Osteocyte (in vitro differentiated cells): ENCODE results near the gene TMEM225B. TPM values are rescaled to one million over a fixed set of nuclear protein-coding genes. Genes with fewer than 3 reads are reported as not detected.

Source experiments
- DNase-seq: peaks from one replicate; pipeline ENCODE4 v3.0.0; 2021; ENCODE audit warnings: mixed read lengths; ENCODE audit not compliant: unreplicated experiment; ENCODE audit errors: extremely low spot score
- H3K27ac Mint-ChIP-seq: one replicate; pipeline ENCODE4 v1.8.0; 2021; ENCODE audit warnings: mild to moderate bottlenecking, mixed read lengths; ENCODE audit not compliant: unreplicated experiment
- H3K27me3 Mint-ChIP-seq: one replicate; pipeline ENCODE4 v1.8.0; 2021; ENCODE audit warnings: mixed read lengths; ENCODE audit not compliant: unreplicated experiment
- H3K36me3 Mint-ChIP-seq: one replicate; pipeline ENCODE4 v1.8.0; 2021; ENCODE audit warnings: mixed read lengths; ENCODE audit not compliant: unreplicated experiment
- H3K4me1 Mint-ChIP-seq: one replicate; pipeline ENCODE4 v1.8.0; 2021; ENCODE audit warnings: mixed read lengths; ENCODE audit not compliant: unreplicated experiment
- H3K4me3 Mint-ChIP-seq: one replicate; pipeline ENCODE4 v1.8.0; 2021; ENCODE audit warnings: mild to moderate bottlenecking, moderate library complexity, mixed read lengths; ENCODE audit not compliant: unreplicated experiment
- H3K9me3 Mint-ChIP-seq: one replicate; pipeline ENCODE4 v1.8.0; 2021; ENCODE audit warnings: mixed read lengths; ENCODE audit not compliant: unreplicated experiment
- CTCF ChIP-seq: fragments of 200-600 bp; sonication (generic); IDR thresholded peaks from 2 replicates; pipeline ENCODE4 v1.5.0; 2021; ENCODE audit warnings: antibody characterized with exemption, mild to moderate bottlenecking, moderate library complexity
- total RNA-seq: library from RNA; stranded (reverse); gene quantifications from 2 replicates; pipeline ENCODE4 v1.2.1, GENCODE V29; 2021

The TMEM225B gene
- total RNA-seq, 1 donor from 2014 or later, result 1.6 TPM

- Mint-ChIP-seq H3K4me3 (no peak overlapping the region), H3K36me3 (no peaks in the 10 kb centered on the region)
Observed at GRCh38 chr7:99596408-99596955, 1.6 kb upstream of the TMEM225B start.

DNA sequence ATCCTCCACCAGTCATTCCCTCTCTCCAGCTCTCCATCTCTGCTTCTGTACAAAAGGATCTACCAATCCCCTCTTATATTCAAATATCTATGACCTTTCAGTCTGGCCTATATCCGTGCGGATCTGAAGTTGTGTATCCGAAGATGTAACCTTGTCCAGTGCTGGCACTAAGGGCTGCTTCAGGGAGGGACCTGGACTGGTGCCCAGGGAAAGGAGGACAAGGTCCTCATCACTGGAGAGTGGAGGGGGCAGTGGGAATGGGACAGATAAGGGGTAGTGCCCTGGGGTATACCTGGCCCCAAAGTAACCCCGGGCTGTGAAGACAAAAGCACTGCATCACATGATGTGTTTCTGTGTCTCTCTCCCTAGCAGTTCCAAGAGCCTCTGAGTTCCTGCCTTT is 1.8 kb downstream of the TMEM225B start:
- no peaks in the 10 kb centered on the region for H3K9me3 Mint-ChIP-seq
- no peak overlapping the region for H3K27ac Mint-ChIP-seq
- TF ChIP-seq CTCF, result no peak
- no peaks in the 10 kb centered on the region for H3K27me3 Mint-ChIP-seq
- no peak overlapping the region for H3K4me3 Mint-ChIP-seq
- no peaks in the 10 kb centered on the region for H3K36me3 Mint-ChIP-seq
- DNase-seq, result peak; percentile 54
- H3K4me1 Mint-ChIP-seq, result no peaks in the 10 kb centered on the region

More at GRCh38 chr7:99596408-99596955, 1.6 kb upstream of the TMEM225B start:
- no peak for TF ChIP-seq CTCF
- no peak for DNase-seq
- no peaks in the 10 kb centered on the region for H3K9me3 Mint-ChIP-seq
- H3K27ac Mint-ChIP-seq, result no peak overlapping the region
- no peaks in the 10 kb centered on the region for H3K4me1 Mint-ChIP-seq
- peaks cover 2% of the 10 kb centered on the region for H3K27me3 Mint-ChIP-seq

DNA sequence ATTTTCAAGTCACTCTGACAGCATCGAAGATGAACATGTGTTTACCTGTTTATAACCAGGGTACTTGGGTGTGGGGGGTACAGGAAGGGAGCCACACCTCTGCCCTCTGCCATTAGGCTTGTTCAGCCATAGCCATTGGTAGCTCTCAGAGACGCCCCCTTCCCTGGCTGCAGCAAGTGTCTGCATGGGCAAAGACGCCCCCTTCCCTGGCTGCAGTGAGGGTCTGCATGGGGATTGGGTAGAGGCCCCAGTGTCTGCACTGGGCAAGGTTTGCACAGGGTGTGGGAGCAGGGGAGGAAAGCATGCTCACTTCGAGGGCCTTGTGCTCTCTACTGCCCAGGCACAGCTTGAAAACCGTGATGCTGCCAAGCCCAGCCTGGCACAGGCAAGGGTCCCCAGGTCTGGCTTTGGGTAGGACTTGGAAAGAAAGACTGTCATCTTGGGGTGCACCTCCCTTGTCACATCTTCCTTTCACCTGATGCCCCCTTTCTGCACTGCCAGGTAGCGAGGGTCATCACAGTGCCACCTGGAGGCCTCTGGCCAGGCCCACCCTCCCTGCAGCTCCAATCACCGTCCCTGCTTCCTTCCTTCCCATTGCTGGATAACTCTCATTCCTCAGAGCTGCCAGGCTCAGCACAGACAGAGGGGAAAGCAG is 3.7 kb downstream of the TMEM225B start:
- no peak overlapping the region for H3K27ac Mint-ChIP-seq

DNA sequence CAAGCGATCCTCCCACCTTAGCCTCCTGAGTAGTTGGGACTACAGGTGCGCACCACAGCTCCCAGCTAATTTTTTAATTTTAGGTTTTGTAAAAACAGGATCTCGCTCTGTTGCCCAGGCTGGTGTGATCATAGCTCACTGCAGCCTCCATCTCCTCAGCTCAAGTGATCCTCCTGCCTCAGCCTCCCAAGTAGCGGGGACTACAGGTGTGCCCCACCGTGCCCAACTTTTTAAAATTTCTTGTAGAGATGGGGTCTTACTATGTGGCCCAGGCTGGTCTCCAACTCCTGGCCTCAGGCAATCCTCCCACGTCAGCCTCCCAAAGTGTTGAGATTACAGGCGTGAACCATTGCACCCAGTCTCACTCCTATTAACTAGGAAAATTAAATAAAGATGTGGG is 7.5 kb downstream of the TMEM225B start:
- TF ChIP-seq CTCF, result no peak
- Mint-ChIP-seq H3K4me1 (no peaks in the 10 kb centered on the region), H3K4me3 (no peak overlapping the region), H3K9me3 (no peaks in the 10 kb centered on the region), H3K36me3 (no peaks in the 10 kb centered on the region), H3K27ac (no peak overlapping the region), H3K27me3 (no peaks in the 10 kb centered on the region)
- DNase-seq, result peak; percentile 59

More for the DNA sequence above, 3.7 kb downstream of the TMEM225B start:
- peak; percentile 63 for DNase-seq
- no peak overlapping the region for H3K4me3 Mint-ChIP-seq
- no peaks in the 10 kb centered on the region for H3K4me1 Mint-ChIP-seq
- H3K36me3 Mint-ChIP-seq, result no peaks in the 10 kb centered on the region
- no peaks in the 10 kb centered on the region for H3K9me3 Mint-ChIP-seq
- no peaks in the 10 kb centered on the region for H3K27me3 Mint-ChIP-seq
- no peak for TF ChIP-seq CTCF

GRCh38 chr7:99606531-99606930 is 8.5 kb downstream of the TMEM225B start:
- TF ChIP-seq CTCF, result no peak
- H3K36me3 Mint-ChIP-seq, result no peaks in the 10 kb centered on the region
- no peak overlapping the region for H3K27ac Mint-ChIP-seq
- no peak for DNase-seq
- no peaks in the 10 kb centered on the region for H3K4me1 Mint-ChIP-seq
- H3K9me3 Mint-ChIP-seq, result no peaks in the 10 kb centered on the region
- H3K27me3 Mint-ChIP-seq, result no peaks in the 10 kb centered on the region
- H3K4me3 Mint-ChIP-seq, result no peak overlapping the region
